GM18498 (cell line): ENCODE measurements around the gene SPATA3.
"Not testable (repeated sequence)": the region's sequence is repeated elsewhere in the genome, so short reads cannot be mapped to it uniquely, and the experiment has no call there.

ENCODE experiments used
- ATAC-seq: cut with Tn5 transposase; IDR thresholded peaks from one replicate; pipeline ENCODE4 v1.9.1; 2021; ENCODE audit warnings: mild to moderate bottlenecking, moderate library complexity; ENCODE audit not compliant: unreplicated experiment

SPATA3 gene

GRCh38 chr2:231018184-231018583 is 22.3 kb downstream of the SPATA3 start:
- no peak for ATAC-seq

GRCh38 chr2:231025059-231025458 is 29.1 kb downstream of the SPATA3 start:
- ATAC-seq, result not testable (repeated sequence)

- no peak for ATAC-seq
Measured at GRCh38 chr2:231028889-231029288, 33.0 kb downstream of the SPATA3 start.

GRCh38 chr2:231029563-231029962 is 33.6 kb downstream of the SPATA3 start:
- no peak for ATAC-seq

- no peak for ATAC-seq
Measured at GRCh38 chr2:231030725-231031124, 34.8 kb downstream of the SPATA3 start.

- ATAC-seq, result no peak
Measured at GRCh38 chr2:231032575-231033140, 36.7 kb downstream of the SPATA3 start.

GRCh38 chr2:231033147-231034132 is 37.5 kb downstream of the SPATA3 start:
- ATAC-seq, result no peak

- ATAC-seq, result no peak
Measured at GRCh38 chr2:231034291-231034882, 38.5 kb downstream of the SPATA3 start.

GRCh38 chr2:231036131-231036530 is 40.2 kb downstream of the SPATA3 start:
- no peak for ATAC-seq

GRCh38 chr2:231036578-231037106 is 40.7 kb downstream of the SPATA3 start:
- no peak for ATAC-seq

- no peak for ATAC-seq
Measured at GRCh38 chr2:231037202-231037730, 41.3 kb downstream of the SPATA3 start, which contains the start of gene C2orf72. C2orf72 (plus strand) TSS chr2:231037523; CDS start chr2:231037566, 43 bp downstream.

GRCh38 chr2:231037731-231038482 is 42.0 kb downstream of the SPATA3 start:
- ATAC-seq, result no peak

GRCh38 chr2:231038483-231039293 is 42.8 kb downstream of the SPATA3 start:
- no peak for ATAC-seq

- no peak for ATAC-seq
Measured at GRCh38 chr2:231039294-231039664, 43.4 kb downstream of the SPATA3 start.

GRCh38 chr2:231039821-231040364 is 44.0 kb downstream of the SPATA3 start:
- no peak for ATAC-seq

- ATAC-seq, result no peak
Measured at GRCh38 chr2:231041061-231041689, 45.3 kb downstream of the SPATA3 start.

- ATAC-seq, result no peak
Measured at GRCh38 chr2:231043796-231044195, 47.9 kb downstream of the SPATA3 start.

GRCh38 chr2:231046916-231047273 is 51.0 kb downstream of the SPATA3 start:
- ATAC-seq, result no peak
